A204.1 (cell line): ENCODE results near the gene GRN.
"Not testable (repeated sequence)": the region's sequence is repeated elsewhere in the genome, so short reads cannot be mapped to it uniquely, and the experiment has no call there.

Experiments
- FAIRE-seq: peaks from 2 replicates; lab custom pipeline; 2012; peaks lifted over from hg19 to GRCh38; lab: Jason Lieb, UNC

Gene GRN

DNA sequence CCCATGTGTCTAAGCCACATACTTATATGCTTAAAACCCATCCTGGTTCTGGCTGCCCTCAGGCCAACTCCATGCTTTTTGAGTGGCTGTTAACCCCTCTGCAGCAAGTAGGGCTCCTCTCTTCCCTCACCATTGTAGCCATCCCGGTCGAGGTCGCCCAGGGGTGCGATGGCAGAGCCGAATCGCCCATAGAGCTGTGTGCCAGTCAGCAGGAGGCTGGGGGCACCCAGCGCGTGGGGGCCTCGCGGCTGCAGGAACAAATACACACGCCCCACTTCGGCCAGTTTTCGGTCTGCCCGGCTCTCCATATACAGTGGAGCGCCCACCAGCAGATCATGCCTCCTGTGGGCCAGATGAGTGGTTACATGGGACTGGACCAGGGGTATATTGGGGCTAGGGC lies 38.3 kb downstream of the GRN start:
- no peak for FAIRE-seq

DNA sequence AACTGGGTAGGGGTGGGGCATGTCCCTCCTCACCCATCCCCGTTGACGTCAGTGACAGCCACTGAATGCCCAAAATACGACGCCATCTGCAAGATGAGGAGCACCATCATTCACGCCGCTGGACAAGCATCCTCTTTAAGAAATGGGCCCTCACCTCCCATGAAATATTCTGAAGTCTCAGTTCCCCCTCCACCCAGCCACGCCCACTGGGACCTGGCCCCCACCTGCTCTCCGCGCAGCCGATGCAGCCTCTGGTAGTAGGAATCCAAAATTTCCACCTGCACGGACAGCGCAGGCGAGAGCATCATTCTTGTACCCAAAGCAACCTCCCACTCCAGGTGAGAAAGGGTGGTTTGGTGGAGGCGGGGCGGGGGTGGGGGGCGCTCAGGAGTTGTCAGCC lies 38.8 kb downstream of the GRN start:
- FAIRE-seq, result no peak

DNA sequence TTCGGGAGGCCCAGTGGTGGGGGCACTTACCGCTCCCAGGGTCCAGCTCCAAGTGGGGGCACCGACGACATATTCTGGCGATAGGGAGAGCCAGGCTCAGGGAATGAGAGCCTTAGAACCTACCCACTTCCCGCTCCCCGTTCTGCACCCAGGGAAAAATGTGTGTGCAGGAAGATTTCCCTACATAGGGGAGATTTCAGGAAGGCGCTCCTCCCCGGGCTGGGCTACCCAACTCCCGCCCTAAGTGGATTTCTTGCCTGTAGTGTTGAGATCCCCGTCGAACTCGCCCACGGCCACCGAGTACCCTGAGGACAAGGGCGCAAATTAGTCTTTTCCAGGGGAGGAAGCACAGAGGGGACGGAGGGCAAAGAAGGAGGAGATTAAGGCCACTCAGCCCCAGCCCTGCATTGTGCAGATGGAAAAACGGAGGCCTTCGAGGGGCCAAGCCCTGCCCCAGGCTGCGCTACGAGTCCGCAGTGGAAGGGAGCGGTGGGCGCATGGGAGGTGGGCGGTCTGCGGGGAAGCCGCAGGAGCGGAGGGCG lies 39.2 kb downstream of the GRN start:
- no peak for FAIRE-seq

DNA sequence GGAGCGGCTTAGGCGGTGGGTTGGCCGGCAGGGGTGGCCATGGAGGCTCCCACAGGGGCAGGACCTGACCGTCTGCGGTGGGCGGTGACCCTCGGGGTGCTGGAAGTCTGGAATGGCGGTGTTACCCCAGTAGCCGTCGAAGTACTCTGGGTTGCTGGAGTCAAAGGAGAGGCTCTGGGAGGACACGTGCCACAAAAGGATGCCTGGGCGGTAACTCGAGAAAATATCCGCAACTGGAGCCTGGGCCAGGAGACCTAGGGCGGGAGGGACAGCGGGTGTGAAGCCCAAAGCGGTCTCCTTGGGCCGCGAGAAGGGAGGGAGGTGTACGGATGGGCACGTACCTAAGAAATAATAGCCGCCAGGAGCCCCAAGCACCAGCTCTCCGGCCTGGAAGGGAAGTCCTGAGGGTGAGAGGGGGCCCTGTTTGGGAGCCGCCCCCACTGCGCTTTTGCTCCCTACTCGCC lies 39.8 kb downstream of the GRN start:
- FAIRE-seq, result no peak

DNA sequence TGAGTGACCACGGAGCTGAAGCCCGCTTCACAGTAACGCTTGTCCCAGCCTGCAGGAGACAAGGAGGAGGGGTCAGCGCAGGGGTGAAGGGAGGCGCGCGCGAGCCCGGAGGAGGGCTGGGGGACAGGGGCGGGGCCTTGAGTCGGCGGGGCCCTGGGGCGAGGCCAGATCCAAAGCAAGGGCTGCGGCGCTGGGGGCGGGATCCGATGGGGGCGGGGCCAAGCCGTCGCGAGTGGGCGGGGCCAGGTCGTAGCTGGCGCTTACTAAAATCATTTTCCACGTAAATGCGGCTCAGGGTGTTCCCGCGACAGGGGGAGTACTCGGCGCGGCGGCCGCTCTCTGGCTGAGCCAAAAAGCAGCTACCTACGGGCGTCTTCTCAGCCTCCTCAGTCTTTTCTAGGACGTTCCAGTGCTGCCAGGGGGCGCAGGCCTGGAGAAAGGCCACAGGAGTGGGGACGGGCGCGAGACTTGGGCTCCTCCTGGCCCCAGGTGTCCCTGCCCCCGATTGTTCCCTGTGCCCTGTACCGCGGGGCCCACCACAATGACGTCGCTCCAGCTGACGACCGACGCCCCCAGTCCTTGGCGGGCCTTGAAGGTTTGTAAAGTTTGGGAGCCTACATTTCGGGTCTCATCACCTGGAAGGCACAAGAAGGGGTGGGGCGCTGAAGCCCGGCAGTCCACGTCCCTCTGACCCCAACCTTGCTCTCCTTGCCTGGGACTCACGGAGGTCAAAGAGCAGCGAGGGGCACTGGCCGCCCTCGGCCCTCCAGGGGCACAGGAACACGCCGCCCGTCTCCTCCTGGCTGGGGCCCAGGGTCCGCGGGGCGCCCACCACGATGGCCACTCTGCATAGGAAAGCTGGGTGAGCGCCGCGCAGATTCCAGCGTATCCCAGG lies 40.4 kb downstream of the GRN start:
- FAIRE-seq, result no peak

DNA sequence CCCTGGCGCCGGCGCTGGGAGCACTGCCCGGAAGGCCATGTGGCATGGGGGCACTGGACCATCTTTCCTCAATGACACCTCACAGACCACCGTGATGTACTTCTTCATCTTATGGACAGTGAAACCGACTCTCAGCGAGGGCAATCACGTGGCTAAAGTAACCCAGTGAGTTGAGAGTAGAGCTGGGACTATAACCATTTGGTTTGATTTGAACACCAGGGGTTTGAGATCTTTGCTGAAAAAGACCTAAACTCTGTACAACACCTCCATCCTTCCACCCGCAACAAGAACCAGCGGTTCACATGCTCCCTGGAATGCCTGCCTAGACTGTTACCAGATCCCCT lies 41.1 kb downstream of the GRN start:
- no peak for FAIRE-seq

DNA sequence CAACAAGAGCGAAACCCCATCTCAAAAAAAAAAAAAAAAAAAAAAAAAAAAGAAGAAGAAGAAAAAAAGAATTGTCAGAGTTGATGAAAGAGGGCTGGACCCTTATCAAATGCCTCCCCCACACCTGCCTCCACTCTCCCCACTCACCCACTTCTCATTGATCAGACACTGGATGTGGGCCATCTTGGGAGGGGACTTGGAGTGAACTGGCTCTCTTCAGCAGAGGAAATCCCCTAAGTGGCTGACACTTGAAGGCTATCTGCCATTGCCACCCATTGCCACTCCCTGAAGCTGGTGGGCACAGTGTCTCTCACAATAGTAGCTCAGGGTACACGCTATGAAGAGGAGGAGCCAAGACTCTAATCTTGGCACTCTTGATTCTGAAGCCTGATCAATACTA lies 42.7 kb downstream of the GRN start:
- no peak for FAIRE-seq

DNA sequence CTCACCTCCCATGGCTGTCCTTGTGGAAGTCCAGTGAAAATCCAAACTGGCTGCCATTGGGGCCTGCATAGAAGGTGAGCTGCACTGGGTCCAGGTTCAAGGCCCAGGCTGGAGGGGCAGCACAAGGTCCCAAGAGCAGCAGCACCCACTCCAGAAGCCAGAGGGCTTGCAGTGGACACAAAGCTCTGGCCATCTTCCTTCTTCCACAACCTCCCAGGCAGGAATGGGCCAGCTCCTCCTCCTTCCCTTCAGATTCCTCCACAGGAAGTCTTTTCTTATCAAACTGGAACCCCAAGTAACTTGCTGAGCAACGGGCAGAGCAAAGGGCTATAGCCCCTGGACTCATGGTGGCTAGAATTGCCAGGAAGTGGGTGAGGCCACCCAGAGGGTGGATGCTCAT lies 44.2 kb downstream of the GRN start, which contains the start of gene ITGA2B:
ITGA2B (minus strand) TSS at position 369 of the 400 bp plus-strand sequence; CDS start at position 193, 176 bp downstream.
- no peak for FAIRE-seq

DNA sequence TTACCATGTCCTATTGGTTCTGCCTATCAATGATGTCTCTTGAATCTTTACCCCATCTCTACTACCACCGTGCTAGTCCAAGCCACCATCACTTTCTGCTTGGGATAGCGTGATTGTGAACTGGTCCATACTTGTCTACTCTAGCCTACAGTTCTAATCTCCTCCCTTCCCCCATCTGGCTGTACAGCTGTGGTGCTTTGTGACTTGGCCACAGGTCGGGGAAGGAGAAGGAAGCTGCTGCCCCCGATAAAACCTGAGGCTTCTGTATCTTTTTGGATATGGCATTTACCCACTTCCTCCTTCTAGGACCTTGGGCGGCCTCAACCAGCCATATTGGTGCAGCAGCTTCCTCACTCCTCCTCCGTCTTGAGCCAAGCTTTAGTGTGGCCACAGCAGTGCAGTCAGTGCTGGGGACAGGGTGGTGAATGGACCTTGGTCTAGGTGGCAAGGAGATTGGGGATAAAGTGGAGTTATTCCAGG lies 44.7 kb downstream of the GRN start:
- no peak for FAIRE-seq

DNA sequence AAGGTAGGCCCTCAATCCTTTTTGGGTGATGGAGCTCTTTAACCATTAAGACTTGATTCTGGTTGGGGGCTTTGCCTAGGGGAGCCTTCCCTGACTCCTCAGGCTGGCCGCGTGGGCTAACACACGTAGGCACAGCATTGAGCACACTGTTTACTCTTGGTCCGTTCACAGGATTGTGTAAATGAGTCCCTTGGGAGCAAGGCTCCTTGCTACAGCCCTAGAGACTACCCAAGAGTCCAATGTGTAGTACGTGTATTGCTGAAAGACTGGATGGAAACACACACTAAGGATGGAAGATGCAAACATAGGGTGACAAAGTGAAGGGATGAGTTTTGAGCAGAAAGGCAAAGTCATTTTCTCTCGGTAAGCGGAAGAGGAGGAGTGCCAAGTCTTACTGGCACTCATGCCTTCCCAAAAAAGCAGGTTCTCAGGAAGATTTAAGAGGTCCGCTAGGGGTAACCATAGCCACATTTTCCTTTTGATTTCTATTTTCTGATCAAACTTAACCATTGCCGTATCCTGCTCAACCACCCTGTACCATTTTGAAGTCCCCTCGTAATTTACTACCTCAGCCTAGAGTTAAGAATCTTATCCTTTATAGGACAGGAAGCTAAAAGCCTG lies 45.3 kb downstream of the GRN start:
- no peak for FAIRE-seq

DNA sequence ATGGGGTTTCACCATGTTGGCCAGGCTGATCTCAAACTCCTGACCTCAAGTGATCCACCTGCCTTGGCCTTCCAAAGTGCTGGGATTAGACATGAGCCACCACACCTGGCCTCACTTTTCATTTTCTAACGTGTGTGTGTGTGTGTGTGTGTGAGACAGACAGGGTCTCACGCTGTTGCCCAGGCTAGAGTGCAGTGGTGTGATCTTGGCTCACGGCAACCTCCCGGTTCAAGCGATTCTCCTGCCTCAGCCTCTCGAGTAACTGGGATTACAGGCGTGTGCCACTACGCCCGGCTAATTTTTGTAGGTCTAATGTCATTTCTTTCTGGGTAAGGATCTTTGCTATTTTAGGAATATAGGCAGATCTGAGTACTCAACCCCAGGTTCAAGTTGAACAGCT lies 49.0 kb downstream of the GRN start:
- not testable (repeated sequence) for FAIRE-seq

DNA sequence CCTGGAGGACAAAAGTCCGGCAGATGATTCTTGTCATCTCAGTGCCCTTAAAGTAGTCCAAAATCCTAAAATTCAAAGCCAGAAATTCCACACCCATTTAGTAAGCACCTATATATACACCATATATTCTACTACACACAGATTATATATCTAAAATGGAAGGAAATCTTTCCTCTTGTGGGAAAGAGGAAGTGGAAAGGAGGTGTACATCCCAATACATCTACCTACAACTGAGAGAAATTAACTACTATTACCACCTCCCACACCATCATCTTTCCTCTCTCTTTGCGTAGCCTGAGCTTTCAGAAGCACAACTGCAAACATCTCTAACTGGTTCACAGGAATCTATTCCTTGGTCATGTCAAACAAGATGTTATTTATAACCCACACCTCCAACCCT lies 49.7 kb downstream of the GRN start:
- no peak for FAIRE-seq

DNA sequence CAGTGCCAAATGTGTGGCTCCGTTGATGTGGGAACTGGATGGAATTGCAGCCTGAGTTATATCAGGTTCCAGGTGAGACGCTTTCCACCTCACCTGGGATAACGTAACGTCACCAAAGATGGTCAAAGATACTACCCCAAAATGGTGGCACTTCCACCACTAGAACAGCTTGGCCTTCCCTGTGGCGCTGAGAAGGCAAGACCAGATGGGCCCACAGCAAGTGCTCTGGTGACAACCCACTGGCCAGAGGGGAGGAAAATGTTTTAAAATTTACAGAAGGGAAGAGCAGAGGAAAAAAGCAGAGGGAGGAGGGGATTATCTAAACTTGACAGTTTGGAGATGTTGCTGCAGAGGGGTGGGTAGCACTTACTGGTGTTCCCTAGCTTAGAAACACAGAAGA lies 51.8 kb downstream of the GRN start:
- no peak for FAIRE-seq

DNA sequence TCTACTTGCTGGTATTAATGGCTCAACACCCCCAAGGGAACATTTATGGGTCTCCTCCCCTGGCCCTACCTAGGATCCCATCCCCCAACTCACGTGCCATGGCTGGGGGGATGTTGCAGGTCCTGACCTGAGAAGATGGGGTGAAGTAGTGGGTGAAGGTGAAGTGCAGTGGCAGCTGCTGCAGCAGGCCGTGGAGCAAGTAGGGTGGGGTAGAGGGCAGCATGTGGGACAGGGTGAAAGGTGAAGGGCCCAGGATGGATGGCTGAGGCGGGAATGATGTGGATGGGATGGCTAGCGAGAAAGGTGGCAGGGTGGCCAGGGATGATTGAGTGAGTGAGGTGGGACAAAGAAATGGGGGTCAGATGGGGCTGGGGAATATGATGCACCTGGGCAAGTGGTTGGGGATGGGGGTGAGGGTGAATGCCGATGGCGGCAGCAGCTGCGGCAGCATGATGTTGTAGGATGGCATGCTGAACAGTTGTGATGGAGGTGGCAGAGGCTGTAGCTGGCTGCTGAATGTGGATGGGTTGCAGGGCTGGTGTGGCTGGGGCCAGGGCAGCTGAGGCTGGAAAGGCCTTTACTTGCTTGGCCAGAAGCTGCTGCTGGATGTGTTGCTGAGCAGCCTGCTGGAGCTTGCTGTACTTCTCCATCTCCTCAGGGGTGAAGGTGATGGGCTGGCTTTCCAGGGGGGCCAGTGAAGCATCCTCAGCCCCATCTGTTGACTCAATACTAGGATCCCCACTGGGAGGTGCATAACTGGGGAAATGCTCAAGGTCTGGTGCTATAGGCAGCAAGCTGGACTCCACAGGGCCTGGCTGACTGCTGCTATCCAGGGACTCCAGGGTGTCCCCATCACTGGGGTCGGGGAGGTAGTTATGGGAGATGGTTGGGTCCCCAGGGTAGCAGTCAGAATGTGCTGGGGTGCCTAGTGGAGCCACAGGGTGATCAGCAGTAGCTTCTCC lies 52.7 kb downstream of the GRN start:
- FAIRE-seq, result no peak

DNA sequence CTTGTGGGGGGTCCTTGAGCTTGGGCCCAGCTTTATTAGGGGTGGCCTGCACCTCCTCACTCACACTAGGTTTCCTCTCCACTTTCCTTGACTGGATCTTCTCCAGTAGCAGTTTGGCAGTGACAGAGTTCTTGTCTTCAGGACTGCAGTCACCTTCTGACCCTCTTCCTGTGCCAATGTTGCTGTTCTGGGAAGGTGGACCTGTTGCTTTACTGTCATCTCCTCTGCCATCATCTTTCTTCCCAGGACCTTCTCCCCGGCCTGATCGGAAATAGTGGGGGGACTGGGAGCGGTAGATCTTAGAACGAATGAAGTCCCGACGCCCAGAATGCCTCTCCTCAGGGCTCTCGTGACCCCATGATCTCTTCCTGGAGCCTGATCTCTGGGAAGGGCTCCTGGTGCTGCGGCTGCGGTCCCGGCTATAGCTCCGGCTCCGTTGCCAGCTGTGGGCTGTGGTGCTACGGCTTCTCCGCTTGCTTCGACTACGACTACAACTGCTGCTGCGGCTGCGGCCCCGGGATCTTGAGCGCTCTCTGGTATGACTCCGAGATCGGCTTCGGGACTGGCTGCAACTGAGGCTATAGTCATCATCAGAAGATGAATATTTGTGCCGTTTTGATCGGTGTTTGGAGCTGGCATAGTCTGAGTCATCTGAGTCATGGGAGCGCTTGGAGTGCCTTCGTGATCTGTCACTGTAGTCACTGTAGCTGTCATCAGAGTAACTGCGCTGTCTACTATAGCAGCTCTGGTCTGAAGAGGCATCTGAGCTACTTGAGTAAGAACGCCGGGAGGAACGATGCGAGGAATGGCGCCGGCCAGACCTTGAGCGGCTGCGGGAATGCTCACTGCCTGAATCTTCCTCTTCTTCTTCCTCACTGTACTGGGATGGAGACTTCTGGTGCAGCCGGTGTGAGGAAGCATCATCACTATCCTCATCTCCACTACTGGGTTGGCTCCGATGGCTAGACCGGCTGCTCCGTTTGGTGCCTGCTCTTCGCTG lies 53.9 kb downstream of the GRN start:
- FAIRE-seq, result no peak

DNA sequence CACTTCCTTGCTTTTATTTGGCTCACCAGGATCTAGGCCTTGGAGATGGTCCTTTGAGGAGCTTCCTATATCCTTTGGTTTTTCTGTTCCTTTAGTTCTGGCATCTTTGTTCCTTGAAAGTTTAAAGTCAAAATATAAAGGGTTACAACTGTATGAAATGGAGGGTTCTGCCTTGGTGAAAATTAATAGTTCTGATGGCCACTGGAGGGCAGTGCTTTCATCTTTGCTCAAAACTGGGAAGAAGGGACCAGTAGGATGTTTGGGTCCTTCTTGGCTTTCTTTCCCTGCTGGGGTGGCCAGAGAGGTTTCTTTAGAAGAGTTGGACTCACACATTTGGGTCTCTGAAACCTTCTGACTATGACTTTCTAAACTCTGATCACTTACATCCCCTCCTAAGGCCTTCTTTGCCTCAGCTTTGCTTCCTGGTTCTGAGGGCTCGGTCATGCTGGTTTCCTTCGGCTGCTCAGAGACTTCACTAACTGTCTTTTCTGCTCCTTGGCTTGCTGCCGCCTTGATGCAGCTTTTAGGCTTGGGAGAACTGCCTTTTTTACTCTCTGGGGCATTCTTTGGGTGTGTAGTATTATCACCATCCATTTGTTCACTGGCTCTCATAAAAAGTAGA lies 55.2 kb downstream of the GRN start:
- FAIRE-seq, result peak; percentile 30
